GM21515 (cell line): ENCODE data around the gene MED1.
"Not testable (repeated sequence)": the region's sequence is repeated elsewhere in the genome, so short reads cannot be mapped to it uniquely, and the experiment has no call there.

Experiments
- ATAC-seq: cut with Tn5 transposase; IDR thresholded peaks from one replicate; pipeline ENCODE4 v1.9.1; 2021; ENCODE audit not compliant: unreplicated experiment

MED1 gene

GRCh38 chr17:39443326-39443725, 7.7 kb downstream of the MED1 start:
- no peak for ATAC-seq

GRCh38 chr17:39439868-39440267, 11.2 kb downstream of the MED1 start:
- ATAC-seq: not testable (repeated sequence)

GRCh38 chr17:39429600-39429999, 21.5 kb downstream of the MED1 start:
- ATAC-seq: no peak

- no peak for ATAC-seq
Measured at GRCh38 chr17:39416141-39416540, 34.9 kb downstream of the MED1 start.

GRCh38 chr17:39410279-39410678, 40.8 kb downstream of the MED1 start:
- no peak for ATAC-seq

GRCh38 chr17:39408360-39408759, 42.7 kb downstream of the MED1 start:
- no peak for ATAC-seq

GRCh38 chr17:39406951-39407350, 44.1 kb downstream of the MED1 start:
- no peak for ATAC-seq

GRCh38 chr17:39405436-39405835, 45.6 kb downstream of the MED1 start:
- no peak for ATAC-seq

- ATAC-seq: no peak
Measured at GRCh38 chr17:39404542-39405378, 46.3 kb downstream of the MED1 start.

- ATAC-seq: no peak
Measured at GRCh38 chr17:39402890-39403605, 48.0 kb downstream of the MED1 start.

GRCh38 chr17:39402244-39402889, 48.7 kb downstream of the MED1 start:
- peak; percentile 48 for ATAC-seq

- ATAC-seq: peak; percentile 66
Measured at GRCh38 chr17:39401412-39402243, 49.4 kb downstream of the MED1 start, which contains the start of gene FBXL20. Gene FBXL20 (minus strand): TSS chr17:39401626. CDS start chr17:39401402, 224 bp downstream.

- peak; percentile 15 for ATAC-seq
Measured at GRCh38 chr17:39400547-39401411, 50.3 kb downstream of the MED1 start.

- ATAC-seq: no peak
Measured at GRCh38 chr17:39399791-39400190, 51.3 kb downstream of the MED1 start.

- no peak for ATAC-seq
Measured at GRCh38 chr17:39393736-39394135, 57.3 kb downstream of the MED1 start.

- no peak for ATAC-seq
Measured at GRCh38 chr17:39391448-39391847, 59.6 kb downstream of the MED1 start.

- no peak for ATAC-seq
Measured at GRCh38 chr17:39385040-39385439, 66.0 kb downstream of the MED1 start.

GRCh38 chr17:39380144-39380543, 70.9 kb downstream of the MED1 start:
- ATAC-seq: no peak

GRCh38 chr17:39376434-39376833, 74.6 kb downstream of the MED1 start:
- ATAC-seq: no peak

- not testable (repeated sequence) for ATAC-seq
Measured at GRCh38 chr17:39367805-39368204, 83.3 kb downstream of the MED1 start.
